ENCODE measurements around the gene MYO9B. TPM values are rescaled to one million over a fixed set of nuclear protein-coding genes. Genes with fewer than 3 reads are reported as not detected.

The MYO9B gene
- total RNA-seq: 10 to 100 TPM; 27.9 to 39.8 TPM
- polyA plus RNA-seq (ENCODE audit: insufficient read length in 2 of 2): 100 to 1,000 TPM in 1 of 2 donors, 10 to 100 TPM in 1; 97.8 to 124 TPM
- long read RNA-seq, donor 1, partial matches to known transcripts: 0 of 1 reads
- long read RNA-seq, donor 1, other reads (novel, unspliced or antisense): 0 of 1 reads
- long read RNA-seq, donor 2: 0 reads
- long read RNA-seq, donor 3: 0 reads
- long read RNA-seq, donor 4, partial matches to known transcripts: 21 of 21 reads
- long read RNA-seq, donor 4, other reads (novel, unspliced or antisense): 0 of 21 reads

- DNase-seq (ENCODE audit: low read depth in 4 of 6, low spot score in 6 of 6): peak; percentile 96 to 100 (median 98)
- H3K4me1 ChIP-seq (ENCODE audit: control insufficient read depth, insufficient read depth, low read length): peaks cover 52% of the 10 kb centered on the region
- no peaks in the 10 kb centered on the region for H3K9me3 ChIP-seq (ENCODE audit: control insufficient read depth, insufficient read depth, low read length)
- under 1% methylated on average over 103 of the region's 103 CpGs for WGBS (ENCODE audit: insufficient coverage)
- H3K27ac ChIP-seq (ENCODE audit: low read depth, low read length): peak within 1 kb of the TSS; percentile 79
- H3K36me3 ChIP-seq (ENCODE audit: control insufficient read depth, insufficient read depth, low read length): peaks cover 17% of the 10 kb centered on the region
- H3K4me3 ChIP-seq (ENCODE audit: low read depth, low read length): peak within 1 kb of the TSS; percentile 90
- H3K27me3 ChIP-seq (ENCODE audit: control insufficient read depth, insufficient read depth, low read length): no peaks in the 10 kb centered on the region
These were observed at the start of gene MYO9B, which contains the start of gene HAUS8 for GRCh38 chr19:17075035-17075863. MYO9B (plus strand) TSS chr19:17075777; CDS start chr19:17101718, 25,941 bp downstream. HAUS8 (minus strand) TSS chr19:17075452; CDS start chr19:17075422, 30 bp downstream.

- peaks cover 3% of the 10 kb centered on the region for H3K9me3 ChIP-seq (ENCODE audit: control insufficient read depth, insufficient read depth, low read length)
- peaks cover 12% of the 10 kb centered on the region for H3K4me1 ChIP-seq (ENCODE audit: control insufficient read depth, insufficient read depth, low read length)
- under 1% methylated on average over 37 of the region's 40 CpGs for WGBS (ENCODE audit: insufficient coverage)
- no peaks in the 10 kb centered on the region for H3K36me3 ChIP-seq (ENCODE audit: control insufficient read depth, insufficient read depth, low read length)
- H3K4me3 ChIP-seq (ENCODE audit: low read depth, low read length): peak overlapping the region; percentile 47
- DNase-seq (ENCODE audit: low read depth in 4 of 6, low spot score in 6 of 6): peak in 1 of 6 donors; percentile 33
- H3K27ac ChIP-seq (ENCODE audit: low read depth, low read length): no peak overlapping the region
- peaks cover 16% of the 10 kb centered on the region for H3K27me3 ChIP-seq (ENCODE audit: control insufficient read depth, insufficient read depth, low read length)
These were observed 49.5 kb upstream of the MYO9B start for GRCh38 chr19:17025991-17026658.

- Histone ChIP-seq H3K27ac (ENCODE audit: low read depth, low read length) (no peak within 1 kb of the TSS), H3K27me3 (ENCODE audit: control insufficient read depth, insufficient read depth, low read length) (peaks cover 16% of the 10 kb centered on the region), H3K4me1 (ENCODE audit: control insufficient read depth, insufficient read depth, low read length) (peaks cover 12% of the 10 kb centered on the region), H3K36me3 (ENCODE audit: control insufficient read depth, insufficient read depth, low read length) (no peaks in the 10 kb centered on the region), H3K4me3 (ENCODE audit: low read depth, low read length) (peak within 1 kb of the TSS; percentile 47), H3K9me3 (ENCODE audit: control insufficient read depth, insufficient read depth, low read length) (peaks cover 1% of the 10 kb centered on the region)
- peak in 1 of 6 donors; percentile 30 for DNase-seq (ENCODE audit: low read depth in 4 of 6, low spot score in 6 of 6)
- WGBS (ENCODE audit: insufficient coverage): 2% methylated on average over 56 of the region's 67 CpGs
These were observed 48.7 kb upstream of the MYO9B start, which contains the start of gene CPAMD8 for GRCh38 chr19:17026706-17027534. CPAMD8 (minus strand) TSS chr19:17026810; CDS start chr19:17026642, 168 bp downstream.

GRCh38 chr19:17027535-17027975, 48.0 kb upstream of the MYO9B start:
- Histone ChIP-seq H3K4me1 (ENCODE audit: control insufficient read depth, insufficient read depth, low read length) (peaks cover 12% of the 10 kb centered on the region), H3K36me3 (ENCODE audit: control insufficient read depth, insufficient read depth, low read length) (no peaks in the 10 kb centered on the region), H3K4me3 (ENCODE audit: low read depth, low read length) (no peak overlapping the region), H3K9me3 (ENCODE audit: control insufficient read depth, insufficient read depth, low read length) (peaks cover 1% of the 10 kb centered on the region), H3K27ac (ENCODE audit: low read depth, low read length) (no peak overlapping the region), H3K27me3 (ENCODE audit: control insufficient read depth, insufficient read depth, low read length) (peaks cover 16% of the 10 kb centered on the region)
- 63% methylated on average over 2 of the region's 7 CpGs for WGBS (ENCODE audit: insufficient coverage)
- no peak for DNase-seq (ENCODE audit: low read depth in 4 of 6, low spot score in 6 of 6)

GRCh38 chr19:17031741-17032140, 43.8 kb upstream of the MYO9B start:
- Histone ChIP-seq H3K4me3 (ENCODE audit: low read depth, low read length) (no peak overlapping the region), H3K4me1 (ENCODE audit: control insufficient read depth, insufficient read depth, low read length) (peaks cover 4% of the 10 kb centered on the region), H3K27ac (ENCODE audit: low read depth, low read length) (no peak overlapping the region), H3K27me3 (ENCODE audit: control insufficient read depth, insufficient read depth, low read length) (peaks cover 4% of the 10 kb centered on the region), H3K36me3 (ENCODE audit: control insufficient read depth, insufficient read depth, low read length) (no peaks in the 10 kb centered on the region), H3K9me3 (ENCODE audit: control insufficient read depth, insufficient read depth, low read length) (no peaks in the 10 kb centered on the region)
- 88% methylated on average over 6 of the region's 6 CpGs for WGBS (ENCODE audit: insufficient coverage)
- no peak for DNase-seq (ENCODE audit: low read depth in 4 of 6, low spot score in 6 of 6)

- H3K27ac ChIP-seq (ENCODE audit: low read depth, low read length): no peak overlapping the region
These were observed 39.6 kb upstream of the MYO9B start for GRCh38 chr19:17035842-17036424.

GRCh38 chr19:17036640-17037039, 38.9 kb upstream of the MYO9B start:
- H3K9me3 ChIP-seq (ENCODE audit: control insufficient read depth, insufficient read depth, low read length): no peaks in the 10 kb centered on the region
- no peaks in the 10 kb centered on the region for H3K36me3 ChIP-seq (ENCODE audit: control insufficient read depth, insufficient read depth, low read length)
- WGBS (ENCODE audit: insufficient coverage): 73% methylated on average over 4 of the region's 4 CpGs
- DNase-seq (ENCODE audit: low read depth in 4 of 6, low spot score in 6 of 6): no peak
- no peak overlapping the region for H3K27ac ChIP-seq (ENCODE audit: low read depth, low read length)
- no peaks in the 10 kb centered on the region for H3K27me3 ChIP-seq (ENCODE audit: control insufficient read depth, insufficient read depth, low read length)
- no peak overlapping the region for H3K4me3 ChIP-seq (ENCODE audit: low read depth, low read length)
- peaks cover under 1% of the 10 kb centered on the region for H3K4me1 ChIP-seq (ENCODE audit: control insufficient read depth, insufficient read depth, low read length)

More at GRCh38 chr19:17035842-17036424, 39.6 kb upstream of the MYO9B start:
- Histone ChIP-seq H3K27me3 (ENCODE audit: control insufficient read depth, insufficient read depth, low read length) (no peaks in the 10 kb centered on the region), H3K36me3 (ENCODE audit: control insufficient read depth, insufficient read depth, low read length) (no peaks in the 10 kb centered on the region), H3K4me1 (ENCODE audit: control insufficient read depth, insufficient read depth, low read length) (no peaks in the 10 kb centered on the region), H3K4me3 (ENCODE audit: low read depth, low read length) (no peak overlapping the region), H3K9me3 (ENCODE audit: control insufficient read depth, insufficient read depth, low read length) (no peaks in the 10 kb centered on the region)
- DNase-seq (ENCODE audit: low read depth in 4 of 6, low spot score in 6 of 6): no peak
- WGBS (ENCODE audit: insufficient coverage): 86% methylated on average over 15 of the region's 15 CpGs

GRCh38 chr19:17037184-17037583, 38.4 kb upstream of the MYO9B start:
- DNase-seq (ENCODE audit: low read depth in 4 of 6, low spot score in 6 of 6): no peak
- no peak overlapping the region for H3K4me3 ChIP-seq (ENCODE audit: low read depth, low read length)
- H3K27ac ChIP-seq (ENCODE audit: low read depth, low read length): no peak overlapping the region
- 92% methylated on average over 4 of the region's 6 CpGs for WGBS (ENCODE audit: insufficient coverage)
- H3K9me3 ChIP-seq (ENCODE audit: control insufficient read depth, insufficient read depth, low read length): no peaks in the 10 kb centered on the region
- peaks cover 6% of the 10 kb centered on the region for H3K4me1 ChIP-seq (ENCODE audit: control insufficient read depth, insufficient read depth, low read length)
- no peaks in the 10 kb centered on the region for H3K27me3 ChIP-seq (ENCODE audit: control insufficient read depth, insufficient read depth, low read length)
- H3K36me3 ChIP-seq (ENCODE audit: control insufficient read depth, insufficient read depth, low read length): no peaks in the 10 kb centered on the region

Measured in spinal cord (tissue), 10 donors.